ENCODE measurements around the gene SLC4A2. TPM values are rescaled to one million over a fixed set of nuclear protein-coding genes. Genes with fewer than 3 reads are reported as not detected.
A peak's percentile ranks its signal among the peaks of the same experiment; 100 is the strongest.

SLC4A2 gene
- total RNA-seq, 5 donors from 2014 or later (not counting 1 experiment from before 2014, with no cell fraction given): 52.0 to 91.5 (median 74.4) TPM

DNA sequence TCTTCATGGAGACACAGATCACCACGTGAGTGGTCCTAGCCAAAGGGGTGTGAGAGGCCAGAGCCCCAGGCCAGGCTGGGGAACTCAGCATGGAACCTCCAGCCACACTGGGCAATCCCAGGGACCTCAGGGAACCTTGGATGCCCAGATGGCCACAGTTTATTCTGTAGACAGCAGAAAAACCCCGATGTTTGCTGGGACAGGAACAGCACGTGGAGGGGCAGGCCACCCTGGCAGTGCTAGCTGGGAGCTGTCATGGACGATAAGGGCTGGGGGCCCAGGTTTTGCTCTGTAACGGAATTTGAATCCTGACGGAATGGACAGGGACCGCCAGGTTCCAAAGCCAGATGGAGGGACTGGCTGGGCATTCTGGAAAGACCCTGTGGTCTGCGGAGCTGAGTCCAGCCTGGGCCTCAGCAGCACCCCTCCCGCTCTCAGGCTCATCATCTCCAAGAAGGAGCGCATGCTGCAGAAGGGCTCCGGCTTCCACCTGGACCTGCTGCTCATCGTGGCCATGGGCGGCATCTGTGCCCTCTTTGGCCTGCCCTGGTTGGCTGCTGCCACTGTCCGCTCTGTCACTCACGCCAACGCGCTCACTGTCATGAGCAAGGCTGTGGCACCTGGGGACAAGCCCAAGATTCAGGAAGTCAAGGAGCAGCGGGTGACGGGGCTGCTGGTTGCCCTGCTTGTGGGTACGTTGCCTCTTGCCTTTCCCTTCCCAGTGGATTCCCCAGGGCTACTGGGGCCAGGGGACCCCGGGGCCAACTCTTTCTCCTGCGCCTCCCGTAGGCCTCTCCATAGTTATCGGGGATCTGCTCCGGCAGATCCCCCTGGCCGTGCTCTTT lies 15.7 kb downstream of the SLC4A2 start:
- Mint-ChIP-seq H3K27ac (no peak overlapping the region), H3K4me1 (peaks cover 9 to 18% (median 14%) of the 10 kb centered on the region in 3 donors), H3K36me3 (peaks cover 22% of the 10 kb centered on the region), H3K4me3 (no peak overlapping the region), H3K9me3 (no peaks in the 10 kb centered on the region), H3K27me3 (no peaks in the 10 kb centered on the region)
- ATAC-seq (replicated peaks in 1 of 4) (no peak), DNase-seq (no peak)
- Histone ChIP-seq H3K9me3 (no peaks in the 10 kb centered on the region), H3K4me3 (ENCODE audit: control insufficient read depth in 1 of 2, extremely low read depth in 1 of 2, low read length in 1 of 2) (no peak overlapping the region), H3K27me3 (replicated peaks in 1 of 2; ENCODE audit: control insufficient read depth in 2 of 2, extremely low read depth in 1 of 2, insufficient read depth in 2 of 2, low read length in 1 of 2) (no peaks in the 10 kb centered on the region), H3K27ac (ENCODE audit: low read length) (no peak overlapping the region), H3K36me3 (ENCODE audit: control insufficient read depth in 2 of 2, extremely low read depth in 1 of 2, insufficient read depth in 1 of 2, low read length in 1 of 2) (peaks cover 30 to 51% of the 10 kb centered on the region in 2 donors), H3K4me1 (ENCODE audit: control insufficient read depth in 1 of 2, extremely low read depth in 1 of 2, insufficient read depth in 2 of 2, low read length in 2 of 2) (peaks cover 7 to 20% of the 10 kb centered on the region in 2 experiments)
- 94% methylated on average over 26 of the region's 26 CpGs for WGBS (ENCODE audit: insufficient coverage)
- CTCF ChIA-PET: no interaction called here
- POLR2A ChIA-PET: no interaction called here

GRCh38 chr7:151075662-151075971 lies 16.2 kb downstream of the SLC4A2 start:
- no peaks in the 10 kb centered on the region for H3K27me3 Mint-ChIP-seq
- Histone ChIP-seq H3K4me1 (ENCODE audit: control insufficient read depth in 1 of 2, extremely low read depth in 1 of 2, insufficient read depth in 2 of 2, low read length in 2 of 2) (peaks cover 7 to 22% of the 10 kb centered on the region in 2 experiments), H3K27ac (ENCODE audit: low read length) (no peak overlapping the region), H3K27me3 (replicated peaks in 1 of 2; ENCODE audit: control insufficient read depth in 2 of 2, extremely low read depth in 1 of 2, insufficient read depth in 2 of 2, low read length in 1 of 2) (no peaks in the 10 kb centered on the region), H3K4me3 (ENCODE audit: control insufficient read depth in 1 of 2, extremely low read depth in 1 of 2, low read length in 1 of 2) (no peak overlapping the region), H3K9me3 (no peaks in the 10 kb centered on the region), H3K36me3 (ENCODE audit: control insufficient read depth in 2 of 2, extremely low read depth in 1 of 2, insufficient read depth in 1 of 2, low read length in 1 of 2) (peaks cover 26 to 45% of the 10 kb centered on the region in 2 donors)
- no peaks in the 10 kb centered on the region for H3K9me3 Mint-ChIP-seq
- ChIA-PET POLR2A (no interaction called here), CTCF (no interaction called here)
- WGBS (ENCODE audit: insufficient coverage): 95% methylated on average over 7 of the region's 7 CpGs
- no peak overlapping the region for H3K4me3 Mint-ChIP-seq
- DNase-seq (no peak), ATAC-seq (replicated peaks in 1 of 4) (no peak)
- peaks cover 19% of the 10 kb centered on the region for H3K36me3 Mint-ChIP-seq
- H3K4me1 Mint-ChIP-seq: peaks cover 11 to 18% (median 14%) of the 10 kb centered on the region in 3 donors
- H3K27ac Mint-ChIP-seq: no peak overlapping the region

GRCh38 chr7:151075978-151076426 lies 16.6 kb downstream of the SLC4A2 start:
- H3K36me3 ChIP-seq (ENCODE audit: control insufficient read depth in 2 of 2, extremely low read depth in 1 of 2, insufficient read depth in 1 of 2, low read length in 1 of 2): peaks cover 26 to 43% of the 10 kb centered on the region in 2 donors
- H3K27ac ChIP-seq (ENCODE audit: low read length): no peak overlapping the region
- no peaks in the 10 kb centered on the region for H3K9me3 ChIP-seq
- no peak overlapping the region for H3K4me3 Mint-ChIP-seq
- ChIA-PET POLR2A (no interaction called here), CTCF (no interaction called here)
- no peaks in the 10 kb centered on the region for H3K9me3 Mint-ChIP-seq
- H3K4me1 ChIP-seq (ENCODE audit: control insufficient read depth in 1 of 2, extremely low read depth in 1 of 2, insufficient read depth in 2 of 2, low read length in 2 of 2): peaks cover 7 to 25% of the 10 kb centered on the region in 2 experiments
- no peak overlapping the region for H3K27ac Mint-ChIP-seq
- no peak for ATAC-seq (replicated peaks in 1 of 4)
- no peak for DNase-seq
- H3K36me3 Mint-ChIP-seq: peaks cover 17% of the 10 kb centered on the region
- peaks cover 11 to 21% (median 14%) of the 10 kb centered on the region in 3 donors for H3K4me1 Mint-ChIP-seq
- no peak overlapping the region for H3K4me3 ChIP-seq (ENCODE audit: control insufficient read depth in 1 of 2, extremely low read depth in 1 of 2, low read length in 1 of 2)
- no peaks in the 10 kb centered on the region for H3K27me3 ChIP-seq (replicated peaks in 1 of 2; ENCODE audit: control insufficient read depth in 2 of 2, extremely low read depth in 1 of 2, insufficient read depth in 2 of 2, low read length in 1 of 2)
- no peaks in the 10 kb centered on the region for H3K27me3 Mint-ChIP-seq
- 97% methylated on average over 6 of the region's 22 CpGs for WGBS (ENCODE audit: insufficient coverage)

DNA sequence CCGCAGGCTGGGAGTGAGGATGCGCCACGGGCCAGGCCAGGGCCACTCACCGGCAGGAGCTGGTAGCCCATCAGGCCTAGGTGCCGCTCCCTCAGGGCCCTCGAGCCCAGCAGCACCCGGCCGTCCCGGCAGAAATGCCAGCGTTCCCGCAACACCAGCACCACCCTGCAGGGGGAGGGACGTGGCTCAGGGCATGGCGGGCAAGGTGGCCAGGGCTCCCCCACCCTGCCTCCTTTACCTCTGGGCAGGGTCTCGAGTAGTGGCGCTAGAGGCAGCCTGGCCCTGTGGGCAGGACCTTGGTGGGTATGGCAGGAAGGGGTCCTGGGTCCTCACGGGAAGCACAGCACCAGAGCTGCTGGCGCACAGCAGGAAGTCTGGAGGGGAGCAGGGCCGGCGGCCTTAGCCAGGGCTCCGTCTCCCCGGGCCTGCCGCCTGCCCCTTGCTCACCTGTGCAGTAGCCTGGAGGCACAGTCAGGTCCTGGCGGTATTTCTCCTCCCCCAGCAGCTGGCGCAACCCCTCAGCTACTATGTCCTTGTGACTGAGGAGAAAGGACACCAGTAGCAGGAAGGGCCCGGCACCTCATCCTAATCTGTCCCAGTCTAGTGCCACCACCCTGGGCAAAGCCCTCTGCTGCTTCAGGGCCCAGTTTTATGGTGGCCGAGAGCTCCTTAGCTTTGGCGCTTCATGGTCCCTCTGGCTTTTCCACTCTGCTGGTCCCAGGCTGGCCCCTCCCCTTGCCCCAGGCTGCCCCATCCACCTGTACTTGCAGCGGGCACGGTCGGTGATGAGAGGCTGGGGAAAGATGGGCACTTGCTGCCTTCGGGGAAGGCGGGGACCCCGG lies 17.7 kb downstream of the SLC4A2 start:
- peaks cover 24 to 36% of the 10 kb centered on the region in 2 donors for H3K36me3 ChIP-seq (ENCODE audit: control insufficient read depth in 2 of 2, extremely low read depth in 1 of 2, insufficient read depth in 1 of 2, low read length in 1 of 2)
- H3K4me3 ChIP-seq (ENCODE audit: control insufficient read depth in 1 of 2, extremely low read depth in 1 of 2, low read length in 1 of 2): no peak overlapping the region
- H3K4me3 Mint-ChIP-seq: no peak overlapping the region
- no peak for ATAC-seq (replicated peaks in 1 of 4)
- peaks cover 7 to 36% of the 10 kb centered on the region in 2 experiments for H3K4me1 ChIP-seq (ENCODE audit: control insufficient read depth in 1 of 2, extremely low read depth in 1 of 2, insufficient read depth in 2 of 2, low read length in 2 of 2)
- no peaks in the 10 kb centered on the region for H3K9me3 Mint-ChIP-seq
- H3K9me3 ChIP-seq: no peaks in the 10 kb centered on the region
- WGBS (ENCODE audit: insufficient coverage): 86% methylated on average over 20 of the region's 33 CpGs
- peaks cover 13% of the 10 kb centered on the region for H3K36me3 Mint-ChIP-seq
- no peaks in the 10 kb centered on the region for H3K27me3 ChIP-seq (replicated peaks in 1 of 2; ENCODE audit: control insufficient read depth in 2 of 2, extremely low read depth in 1 of 2, insufficient read depth in 2 of 2, low read length in 1 of 2)
- CTCF ChIA-PET: no interaction called here
- POLR2A ChIA-PET: interaction anchor here (0.6 kb wide), 2 partner anchors 21 to 1483 kb away, joined by 3 to 4 read pairs; no protein-coding TSS in a partner anchor
- DNase-seq: no peak
- no peak overlapping the region for H3K27ac Mint-ChIP-seq
- H3K4me1 Mint-ChIP-seq: peaks cover 11 to 25% (median 20%) of the 10 kb centered on the region in 3 donors
- H3K27me3 Mint-ChIP-seq: no peaks in the 10 kb centered on the region
- no peak overlapping the region for H3K27ac ChIP-seq (ENCODE audit: low read length)

DNA sequence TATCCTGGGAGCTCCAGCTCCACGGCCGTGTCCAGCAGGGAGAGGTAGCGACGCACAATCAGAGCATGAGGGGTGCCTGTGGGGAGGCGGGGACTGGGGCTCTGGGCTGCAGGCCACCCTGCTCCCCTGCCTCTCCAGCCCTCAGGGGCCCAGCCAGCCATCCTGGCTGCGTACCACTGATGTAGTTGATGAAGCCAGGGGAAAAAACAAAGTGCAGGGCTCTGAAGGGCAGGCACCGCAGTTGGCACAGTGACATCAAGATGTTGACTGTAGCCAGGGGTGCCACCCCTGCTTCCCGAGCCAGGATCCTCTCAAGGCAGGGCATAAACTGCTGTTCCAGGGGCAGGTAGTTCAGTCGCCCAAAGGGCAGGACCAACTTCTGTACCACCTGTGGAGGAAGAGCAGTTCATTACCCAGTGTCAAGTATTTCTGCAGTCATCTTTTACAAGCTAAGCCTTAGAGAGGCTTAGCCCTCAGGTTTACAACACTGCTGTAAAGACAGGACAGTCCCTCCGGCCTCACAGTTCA lies 18.4 kb downstream of the SLC4A2 start:
- peaks cover 11 to 43% of the 10 kb centered on the region in 2 experiments for H3K4me1 ChIP-seq (ENCODE audit: control insufficient read depth in 1 of 2, extremely low read depth in 1 of 2, insufficient read depth in 2 of 2, low read length in 2 of 2)
- Mint-ChIP-seq H3K36me3 (peaks cover 13% of the 10 kb centered on the region), H3K4me3 (peak overlapping the region; percentile 50 to 59 (median 58)), H3K27me3 (no peaks in the 10 kb centered on the region), H3K27ac (peak overlapping the region in 1 of 2 donors; percentile 71), H3K9me3 (no peaks in the 10 kb centered on the region), H3K4me1 (peaks cover 15 to 31% (median 23%) of the 10 kb centered on the region in 3 donors)
- H3K4me3 ChIP-seq (ENCODE audit: control insufficient read depth in 1 of 2, extremely low read depth in 1 of 2, low read length in 1 of 2): no peak overlapping the region
- ChIA-PET POLR2A (interaction anchor here (0.6 kb wide), 2 partner anchors 22 to 1482 kb away, joined by 3 to 4 read pairs; no protein-coding TSS in a partner anchor), CTCF (no interaction called here)
- H3K27me3 ChIP-seq (replicated peaks in 1 of 2; ENCODE audit: control insufficient read depth in 2 of 2, extremely low read depth in 1 of 2, insufficient read depth in 2 of 2, low read length in 1 of 2): no peaks in the 10 kb centered on the region
- no peak overlapping the region for H3K27ac ChIP-seq (ENCODE audit: low read length)
- H3K9me3 ChIP-seq: no peaks in the 10 kb centered on the region
- peaks cover 20 to 35% of the 10 kb centered on the region in 2 donors for H3K36me3 ChIP-seq (ENCODE audit: control insufficient read depth in 2 of 2, extremely low read depth in 1 of 2, insufficient read depth in 1 of 2, low read length in 1 of 2)
- 91% methylated on average over 9 of the region's 10 CpGs for WGBS (ENCODE audit: insufficient coverage)
- DNase-seq (no peak), ATAC-seq (replicated peaks in 1 of 4) (no peak)
